ENCODE results near the gene SYS1.
"Not testable (repeated sequence)": the region's sequence is repeated elsewhere in the genome, so short reads cannot be mapped to it uniquely, and the experiment has no call there.

Gene SYS1

GRCh38 chr20:45346291-45346718 lies 16.7 kb upstream of the SYS1 start:
- no peak for TF ChIP-seq CTCF (IDR thresholded peaks at IDR 0.05; ENCODE audit: control extremely low read depth, extremely low read depth, low read depth, missing control alignments)
- DNase-seq (ENCODE audit: extremely low spot score), result no peak
- ChIA-PET POLR2A (no interaction called here), CTCF (interaction anchor here (1.1 to 3.3 kb wide), 10 partner anchors 9 to 91 kb away, joined by 3 to 18 read pairs (median 6); partner anchors contain the start of gene SYS1)

GRCh38 chr20:45346851-45347250 lies 16.1 kb upstream of the SYS1 start:
- POLR2A ChIA-PET, result no interaction called here
- TF ChIP-seq CTCF (IDR thresholded peaks at IDR 0.05; ENCODE audit: control extremely low read depth, extremely low read depth, low read depth, missing control alignments), result no peak
- CTCF ChIA-PET, result interaction anchor here (1.0 to 3.3 kb wide), 10 partner anchors 10 to 424 kb away, joined by 3 to 18 read pairs (median 6); partner anchors contain the start of gene SYS1
- no peak for DNase-seq (ENCODE audit: extremely low spot score)

GRCh38 chr20:45347297-45347935 lies 15.5 kb upstream of the SYS1 start:
- CTCF ChIA-PET, result interaction anchor here (1.0 to 3.3 kb wide), 10 partner anchors 11 to 424 kb away, joined by 3 to 18 read pairs (median 5); partner anchors contain the start of gene SYS1
- TF ChIP-seq CTCF (IDR thresholded peaks at IDR 0.05; ENCODE audit: control extremely low read depth, extremely low read depth, low read depth, missing control alignments), result no peak
- POLR2A ChIA-PET, result no interaction called here
- no peak for DNase-seq (ENCODE audit: extremely low spot score)

- POLR2A ChIA-PET, result no interaction called here
- TF ChIP-seq CTCF (IDR thresholded peaks at IDR 0.05; ENCODE audit: control extremely low read depth, extremely low read depth, low read depth, missing control alignments), result no peak
- peak; percentile 43 for DNase-seq (ENCODE audit: extremely low spot score)
- CTCF ChIA-PET, result interaction anchor here (1.0 to 3.3 kb wide), 8 partner anchors 11 to 423 kb away, joined by 3 to 18 read pairs (median 4); partner anchors contain the start of gene SYS1
Observed at GRCh38 chr20:45347936-45348778, 14.8 kb upstream of the SYS1 start, which contains the start of gene SDC4. Gene SDC4, minus strand, starts transcription at chr20:45348424. Its CDS starts 40 bp downstream, at chr20:45348384.

- no peak for DNase-seq (ENCODE audit: extremely low spot score)
- CTCF ChIA-PET, result interaction anchor here (1.5 kb wide), 1 partner anchor 169 kb away, joined by 3 read pairs; no protein-coding TSS in a partner anchor
- POLR2A ChIA-PET, result no interaction called here
- TF ChIP-seq CTCF (IDR thresholded peaks at IDR 0.05; ENCODE audit: control extremely low read depth, extremely low read depth, low read depth, missing control alignments), result no peak
Observed at GRCh38 chr20:45350217-45350616, 12.7 kb upstream of the SYS1 start.

- POLR2A ChIA-PET, result not testable (repeated sequence)
Observed at GRCh38 chr20:45350795-45351194, 12.2 kb upstream of the SYS1 start.

More at GRCh38 chr20:45350795-45351194, 12.2 kb upstream of the SYS1 start:
- CTCF ChIA-PET, result interaction anchor here (1.4 to 2.8 kb wide), 3 partner anchors 12 to 168 kb away, joined by 3 to 18 read pairs (median 3); partner anchors contain the start of gene SYS1
- not testable (repeated sequence) for DNase-seq (ENCODE audit: extremely low spot score)
